ENCODE data around the gene NELL2. TPM values are rescaled to one million over a fixed set of nuclear protein-coding genes. Genes with fewer than 3 reads are reported as not detected.
"Not testable (repeated sequence)": the region's sequence is repeated elsewhere in the genome, so short reads cannot be mapped to it uniquely, and the experiment has no call there.

Gene NELL2
- polyA plus RNA-seq, 2 of the 4 experiments (the other 2 are of a cell fraction): 0.16 TPM; not detected in 1

DNA sequence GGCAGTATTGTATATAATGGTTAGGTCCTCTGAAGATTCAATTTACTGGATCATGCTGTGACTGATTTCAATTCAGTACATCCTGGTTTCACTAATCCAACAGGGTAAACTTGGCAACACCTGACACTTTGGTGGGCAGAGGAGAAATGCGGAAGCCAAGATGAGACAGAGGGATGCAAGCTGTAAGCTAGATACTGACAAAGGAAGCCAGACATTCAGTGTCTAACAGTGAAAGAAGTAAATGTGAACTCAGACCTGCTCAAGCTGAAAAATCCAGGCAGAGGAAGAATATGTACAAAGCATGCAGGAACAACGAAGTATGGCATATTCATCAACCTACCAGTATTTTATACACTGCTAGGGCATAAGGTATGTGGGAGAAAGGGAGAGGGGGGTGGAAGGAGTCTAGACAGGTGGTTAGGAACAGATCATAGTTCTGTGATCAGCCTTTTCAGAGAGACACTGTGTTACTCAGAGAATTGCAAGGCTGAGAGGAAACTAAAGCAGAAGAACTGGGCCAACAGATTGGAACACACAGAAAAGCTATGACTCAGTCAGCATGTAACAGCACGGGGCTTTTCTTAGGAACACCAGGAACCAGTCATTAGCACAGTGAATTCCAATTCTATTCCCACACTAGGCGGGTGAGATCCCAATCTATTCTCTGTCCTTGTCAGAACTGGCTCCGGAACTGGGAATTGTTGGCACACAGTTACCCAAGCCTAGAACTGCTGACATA is 40.3 kb downstream of the NELL2 start:
- no peak overlapping the region for H3K4me3 ChIP-seq
- ChIA-PET CTCF (no interaction called here), POLR2A (no interaction called here)
- DNase-seq (ENCODE audit: low read depth in 1 of 2, low spot score in 1 of 2) (no peak), FAIRE-seq (no peak), ATAC-seq (0 out of 6 replicates have a peak, but pooled peaks of 1 of the 2 experiments have one; percentile 40)
- no peaks in the 10 kb centered on the region for H3K9me3 ChIP-seq
- TF ChIP-seq MAFK (IDR thresholded peaks at IDR 0.05; ENCODE audit: partially characterized antibody) (no peak), CEBPB (IDR thresholded peaks at IDR 0.05) (no peak), ZFP36 (IDR thresholded peaks at IDR 0.05; ENCODE audit: borderline replicate concordance, partially characterized antibody) (no peak), MAZ (IDR thresholded peaks at IDR 0.05; ENCODE audit: borderline replicate concordance, low read depth, low read length) (no peak), FOSB (CRISPR knock-in tag; IDR thresholded peaks at IDR 0.05) (no peak), GATA3 (IDR thresholded peaks at IDR 0.05; ENCODE audit: borderline replicate concordance) (no peak), EP300 (IDR thresholded peaks at IDR 0.05) (no peak), CBX2 (IDR thresholded peaks at IDR 0.05; ENCODE audit: borderline replicate concordance, low read depth) (no peak)
- TF ChIP-seq, protein P1, sequence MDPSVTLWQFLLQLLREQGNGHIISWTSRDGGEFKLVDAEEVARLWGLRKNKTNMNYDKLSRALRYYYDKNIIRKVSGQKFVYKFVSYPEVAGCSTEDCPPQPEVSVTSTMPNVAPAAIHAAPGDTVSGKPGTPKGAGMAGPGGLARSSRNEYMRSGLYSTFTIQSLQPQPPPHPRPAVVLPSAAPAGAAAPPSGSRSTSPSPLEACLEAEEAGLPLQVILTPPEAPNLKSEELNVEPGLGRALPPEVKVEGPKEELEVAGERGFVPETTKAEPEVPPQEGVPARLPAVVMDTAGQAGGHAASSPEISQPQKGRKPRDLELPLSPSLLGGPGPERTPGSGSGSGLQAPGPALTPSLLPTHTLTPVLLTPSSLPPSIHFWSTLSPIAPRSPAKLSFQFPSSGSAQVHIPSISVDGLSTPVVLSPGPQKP (IDR thresholded peaks at IDR 0.05; ENCODE audit: low read depth, low read length): no peak
- TF ChIP-seq, protein P2, sequence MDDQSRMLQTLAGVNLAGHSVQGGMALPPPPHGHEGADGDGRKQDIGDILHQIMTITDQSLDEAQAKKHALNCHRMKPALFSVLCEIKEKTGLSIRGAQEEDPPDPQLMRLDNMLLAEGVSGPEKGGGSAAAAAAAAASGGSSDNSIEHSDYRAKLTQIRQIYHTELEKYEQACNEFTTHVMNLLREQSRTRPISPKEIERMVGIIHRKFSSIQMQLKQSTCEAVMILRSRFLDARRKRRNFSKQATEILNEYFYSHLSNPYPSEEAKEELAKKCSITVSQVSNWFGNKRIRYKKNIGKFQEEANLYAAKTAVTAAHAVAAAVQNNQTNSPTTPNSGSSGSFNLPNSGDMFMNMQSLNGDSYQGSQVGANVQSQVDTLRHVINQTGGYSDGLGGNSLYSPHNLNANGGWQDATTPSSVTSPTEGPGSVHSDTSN (IDR thresholded peaks at IDR 0.05): no peak
- 27% methylated on average over 5 of the region's 5 CpGs for WGBS (ENCODE audit: missing lambda C conversion rate)
- no peak overlapping the region for H3K27ac ChIP-seq
- H3K4me1 ChIP-seq: no peaks in the 10 kb centered on the region
- H3K4me2 ChIP-seq: no peak overlapping the region

DNA sequence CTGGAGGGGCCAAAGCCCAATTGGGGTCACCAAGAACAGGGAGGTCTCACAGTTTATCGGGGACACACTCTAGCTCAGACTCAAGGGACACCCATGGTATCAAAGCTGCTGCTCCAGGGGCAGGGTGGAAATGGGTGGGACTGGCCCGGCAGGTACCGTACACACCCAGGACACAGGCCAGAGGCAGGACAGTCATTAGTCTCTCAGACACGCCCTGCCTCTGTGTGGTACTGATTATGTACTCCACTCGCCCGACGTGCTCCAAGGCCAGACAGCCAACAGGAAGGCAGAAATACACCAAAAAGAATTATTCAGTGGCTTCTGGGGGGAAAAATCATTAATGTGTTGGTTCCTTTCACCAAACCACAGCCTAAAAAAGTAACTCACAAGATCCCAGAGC is 41.1 kb downstream of the NELL2 start:
- CTCF ChIA-PET; H3K4me1 ChIP-seq; DNase-seq (ENCODE audit: low read depth in 1 of 2, low spot score in 1 of 2); H3K9me3 ChIP-seq; H3K4me2 ChIP-seq; H3K27ac ChIP-seq; FAIRE-seq; H3K4me3 ChIP-seq; POLR2A ChIA-PET; ATAC-seq: not testable (repeated sequence)
- 27% methylated on average over 4 of the region's 7 CpGs for WGBS (ENCODE audit: missing lambda C conversion rate)

DNA sequence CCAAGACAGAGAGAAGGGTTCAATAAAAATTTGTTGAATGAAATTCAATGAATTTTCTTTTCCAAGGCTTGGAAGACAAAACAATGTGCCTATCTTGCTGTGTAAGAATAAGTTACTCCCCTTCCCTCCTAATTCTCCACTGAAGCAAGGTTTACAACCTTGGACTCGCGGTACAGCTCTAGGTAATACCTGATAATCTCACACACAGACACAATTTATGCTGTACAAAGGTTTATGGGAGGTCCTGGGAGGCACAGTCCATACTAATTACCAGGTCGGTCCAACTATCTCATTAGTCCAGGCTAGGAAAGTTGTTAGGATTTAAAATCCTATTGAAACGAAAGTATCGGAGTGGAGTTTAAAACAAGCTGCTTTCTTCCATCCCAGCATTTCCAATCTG is 42.6 kb downstream of the NELL2 start:
- Histone ChIP-seq H3K4me2 (no peak overlapping the region), H3K27ac (no peak overlapping the region), H3K9me3 (no peaks in the 10 kb centered on the region), H3K4me1 (no peaks in the 10 kb centered on the region), H3K4me3 (no peak overlapping the region)
- CTCF ChIA-PET: no interaction called here
- DNase-seq (ENCODE audit: low read depth in 1 of 2, low spot score in 1 of 2): no peak
- no peak for FAIRE-seq
- no peak for TF ChIP-seq PHF8 (IDR thresholded peaks at IDR 0.05; ENCODE audit: borderline replicate concordance, low read depth)
- TF ChIP-seq, protein P3, sequence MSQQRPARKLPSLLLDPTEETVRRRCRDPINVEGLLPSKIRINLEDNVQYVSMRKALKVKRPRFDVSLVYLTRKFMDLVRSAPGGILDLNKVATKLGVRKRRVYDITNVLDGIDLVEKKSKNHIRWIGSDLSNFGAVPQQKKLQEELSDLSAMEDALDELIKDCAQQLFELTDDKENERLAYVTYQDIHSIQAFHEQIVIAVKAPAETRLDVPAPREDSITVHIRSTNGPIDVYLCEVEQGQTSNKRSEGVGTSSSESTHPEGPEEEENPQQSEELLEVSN (IDR thresholded peaks at IDR 0.05; ENCODE audit: borderline replicate concordance, low read depth): no peak
- no peak for TF ChIP-seq HEYL (CRISPR knock-in tag; IDR thresholded peaks at IDR 0.05)
- no peak for TF ChIP-seq ZC3H11A (IDR thresholded peaks at IDR 0.05)
- no peak for TF ChIP-seq SREBF2 (IDR thresholded peaks at IDR 0.05)
- TF ChIP-seq MAFK (IDR thresholded peaks at IDR 0.05; ENCODE audit: partially characterized antibody): no peak
- TF ChIP-seq, protein P4, sequence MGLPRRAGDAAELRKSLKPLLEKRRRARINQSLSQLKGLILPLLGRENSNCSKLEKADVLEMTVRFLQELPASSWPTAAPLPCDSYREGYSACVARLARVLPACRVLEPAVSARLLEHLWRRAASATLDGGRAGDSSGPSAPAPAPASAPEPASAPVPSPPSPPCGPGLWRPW (IDR thresholded peaks at IDR 0.05): no peak
- TF ChIP-seq BHLHE40 (IDR thresholded peaks at IDR 0.05; ENCODE audit: low read depth, low read length): no peak
- TF ChIP-seq RARB (CRISPR knock-in tag; IDR thresholded peaks at IDR 0.05): no peak
- no peak for TF ChIP-seq CBX8 (IDR thresholded peaks at IDR 0.05)
- no peak for TF ChIP-seq RCOR1 (IDR thresholded peaks at IDR 0.05; ENCODE audit: low read depth, low read length)
- TF ChIP-seq HOXA7 (CRISPR knock-in tag; IDR thresholded peaks at IDR 0.05): no peak
- no peak for TF ChIP-seq RAD21 (conservative IDR thresholded peaks at IDR 0.05 in 1 of 2, IDR thresholded peaks at IDR 0.05 in 1 of 2)
- no peak for TF ChIP-seq POLR2A (IDR thresholded peaks at IDR 0.05; ENCODE audit: low read length)
- TF ChIP-seq FOSB (CRISPR knock-in tag; IDR thresholded peaks at IDR 0.05): no peak
- no peak for TF ChIP-seq HOXB13 (CRISPR knock-in tag; IDR thresholded peaks at IDR 0.05; ENCODE audit: low read depth)
- TF ChIP-seq NFE2L2 (conservative IDR thresholded peaks at IDR 0.05; ENCODE audit: low read length): no peak
- no peak for TF ChIP-seq RFX5 (IDR thresholded peaks at IDR 0.05)
- no peak for TF ChIP-seq KDM5A (IDR thresholded peaks at IDR 0.05)
- TF ChIP-seq, protein P5, sequence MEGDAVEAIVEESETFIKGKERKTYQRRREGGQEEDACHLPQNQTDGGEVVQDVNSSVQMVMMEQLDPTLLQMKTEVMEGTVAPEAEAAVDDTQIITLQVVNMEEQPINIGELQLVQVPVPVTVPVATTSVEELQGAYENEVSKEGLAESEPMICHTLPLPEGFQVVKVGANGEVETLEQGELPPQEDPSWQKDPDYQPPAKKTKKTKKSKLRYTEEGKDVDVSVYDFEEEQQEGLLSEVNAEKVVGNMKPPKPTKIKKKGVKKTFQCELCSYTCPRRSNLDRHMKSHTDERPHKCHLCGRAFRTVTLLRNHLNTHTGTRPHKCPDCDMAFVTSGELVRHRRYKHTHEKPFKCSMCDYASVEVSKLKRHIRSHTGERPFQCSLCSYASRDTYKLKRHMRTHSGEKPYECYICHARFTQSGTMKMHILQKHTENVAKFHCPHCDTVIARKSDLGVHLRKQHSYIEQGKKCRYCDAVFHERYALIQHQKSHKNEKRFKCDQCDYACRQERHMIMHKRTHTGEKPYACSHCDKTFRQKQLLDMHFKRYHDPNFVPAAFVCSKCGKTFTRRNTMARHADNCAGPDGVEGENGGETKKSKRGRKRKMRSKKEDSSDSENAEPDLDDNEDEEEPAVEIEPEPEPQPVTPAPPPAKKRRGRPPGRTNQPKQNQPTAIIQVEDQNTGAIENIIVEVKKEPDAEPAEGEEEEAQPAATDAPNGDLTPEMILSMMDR (IDR thresholded peaks at IDR 0.05): no peak
- POLR2A ChIA-PET: no interaction called here
- ATAC-seq: no peak
- 26% methylated on average over 5 of the region's 5 CpGs for WGBS (ENCODE audit: missing lambda C conversion rate)

Data from A549 (cell line).